T-cell (primary cell): ENCODE measurements around the gene PTPRD. TPM values are rescaled to one million over a fixed set of nuclear protein-coding genes. Genes with fewer than 3 reads are reported as not detected.

Experiments
- ATAC-seq, 4 experiments: fragments of 200-7000 bp in 3 of 4; fragments of 150-1000 bp in 1 of 4; cut with Tn5 transposase; replicated peaks in 1 of 4; 1 replicate in 3 of 4; 2 replicates in 1 of 4; pipeline ENCODE4 v1.10.0; 2021; ENCODE audit warnings: moderate library complexity in 3 of 4, mild to moderate bottlenecking in 2 of 4, moderate number of reproducible peaks in 1 of 4
- CTCF ChIA-PET, 2 donors: fragments of 300-600 bp; sonication (Branson Sonifier 250); formaldehyde crosslinking; loops; one replicate each; lab custom pipeline; 2022; ENCODE audit warnings: antibody characterized with exemption in 2 of 2; lab: Charles Lee
- POLR2A ChIA-PET, 2 donors: fragments of 300-600 bp; sonication (Branson Sonifier 250); formaldehyde crosslinking; loops; one replicate each; lab custom pipeline; 2022; ENCODE audit warnings: antibody characterized with exemption in 2 of 2; lab: Charles Lee
- DNase-seq, 35 experiments: peaks; one replicate each; pipeline versions ENCODE4 v3.0.0 to v3.0.0-alpha.2; 2013 to 2023
- H3K27ac ChIP-seq: one replicate; pipeline ENCODE4 v1.5.1; 2013; ENCODE audit warnings: low read length
- H3K27me3 ChIP-seq, 2 experiments: replicated peaks in 1 of 2; 1 replicate in 1 of 2; 2 replicates in 1 of 2; pipeline versions ENCODE4 v1.6.1 to v1.7.0; 2013; ENCODE audit warnings: low read length in 1 of 2, mixed read lengths in 1 of 2; ENCODE audit not compliant: control insufficient read depth in 2 of 2, insufficient read depth in 2 of 2; ENCODE audit errors: extremely low read depth in 1 of 2
- H3K36me3 ChIP-seq, 2 donors: 1 replicate in 1 of 2; 2 replicates in 1 of 2; pipeline versions ENCODE4 v1.6.1 to v1.7.0; 2013; ENCODE audit warnings: low read length in 1 of 2; ENCODE audit not compliant: control insufficient read depth in 2 of 2, insufficient read depth in 1 of 2; ENCODE audit errors: extremely low read depth in 1 of 2
- H3K4me1 ChIP-seq, 2 experiments: 1 replicate in 1 of 2; 2 replicates in 1 of 2; pipeline versions ENCODE4 v1.6.1 to v1.7.0; 2013; ENCODE audit warnings: low read length in 2 of 2, mixed read lengths in 1 of 2; ENCODE audit not compliant: insufficient read depth in 2 of 2, control insufficient read depth in 1 of 2; ENCODE audit errors: extremely low read depth in 1 of 2
- H3K4me3 ChIP-seq, 2 donors: 1 replicate in 1 of 2; 2 replicates in 1 of 2; pipeline versions ENCODE4 v1.5.1 to v1.7.0; 2013; ENCODE audit warnings: mild to moderate bottlenecking in 2 of 2, low read length in 1 of 2, moderate library complexity in 1 of 2; ENCODE audit not compliant: control insufficient read depth in 1 of 2; ENCODE audit errors: extremely low read depth in 1 of 2
- H3K9me3 ChIP-seq: 2 replicates; pipeline ENCODE4 v1.7.0; 2013
- H3K27ac Mint-ChIP-seq, 2 donors: one replicate each; pipeline ENCODE4 v1.8.0; 2020 to 2021; ENCODE audit warnings: mild to moderate bottlenecking in 2 of 2, mixed read lengths in 2 of 2
- H3K27me3 Mint-ChIP-seq, 2 donors: one replicate each; pipeline ENCODE4 v1.8.0; 2021 to 2022; ENCODE audit warnings: mixed read lengths in 2 of 2
- H3K36me3 Mint-ChIP-seq: one replicate; pipeline ENCODE4 v1.8.0; 2021; ENCODE audit warnings: mixed read lengths
- H3K4me1 Mint-ChIP-seq, 3 donors: one replicate each; pipeline ENCODE4 v1.8.0; 2020 to 2022; ENCODE audit warnings: mixed read lengths in 3 of 3, mild to moderate bottlenecking in 1 of 3
- H3K4me3 Mint-ChIP-seq, 3 donors: one replicate each; pipeline ENCODE4 v1.8.0; 2020 to 2022; ENCODE audit warnings: mild to moderate bottlenecking in 3 of 3, mixed read lengths in 3 of 3, moderate library complexity in 3 of 3
- H3K9me3 Mint-ChIP-seq, 3 donors: one replicate each; pipeline ENCODE4 v1.8.0; 2020 to 2022; ENCODE audit warnings: mixed read lengths in 3 of 3
- WGBS: methylation state at CpG from one replicate; pipeline ENCODE4 v1.1.5; 2013; ENCODE audit warnings: missing lambda C conversion rate; ENCODE audit not compliant: insufficient coverage; 5-methylcytosine and 5-hydroxymethylcytosine counted together
- total RNA-seq, 35 experiments: library from RNA in 6 of 35; stranded (reverse) in 6 of 35; fragments of 120-200 nt in 1 of 35; gene quantifications; one replicate each; pipeline versions ENCODE4 v1.2.1 to v1.2.4 and lab custom pipeline; 2013 to 2026

The PTPRD gene
- total RNA-seq, 5 donors from 2014 or later (not counting 1 experiment from before 2014, with no cell fraction given) = 0.13 to 0.61 (median 0.38) TPM; not detected in 2

GRCh38 chr9:10036095-10036494 is 576.7 kb downstream of the PTPRD start:
- no peaks in the 10 kb centered on the region for H3K4me1 Mint-ChIP-seq
- POLR2A ChIA-PET = no interaction called here
- no peak overlapping the region for H3K4me3 Mint-ChIP-seq
- Histone ChIP-seq H3K4me3 (no peak overlapping the region), H3K36me3 (no peaks in the 10 kb centered on the region), H3K27me3 (no peaks in the 10 kb centered on the region), H3K4me1 (no peaks in the 10 kb centered on the region), H3K27ac (no peak overlapping the region), H3K9me3 (no peaks in the 10 kb centered on the region)
- ATAC-seq = no peak
- 100% methylated on average over 1 of the region's 2 CpGs for WGBS
- no peak overlapping the region for H3K27ac Mint-ChIP-seq
- no peaks in the 10 kb centered on the region for H3K36me3 Mint-ChIP-seq
- no peaks in the 10 kb centered on the region for H3K27me3 Mint-ChIP-seq
- CTCF ChIA-PET = no interaction called here
- no peak for DNase-seq
- peaks cover 0 to 9% (median 9%) of the 10 kb centered on the region in 3 donors for H3K9me3 Mint-ChIP-seq

DNA sequence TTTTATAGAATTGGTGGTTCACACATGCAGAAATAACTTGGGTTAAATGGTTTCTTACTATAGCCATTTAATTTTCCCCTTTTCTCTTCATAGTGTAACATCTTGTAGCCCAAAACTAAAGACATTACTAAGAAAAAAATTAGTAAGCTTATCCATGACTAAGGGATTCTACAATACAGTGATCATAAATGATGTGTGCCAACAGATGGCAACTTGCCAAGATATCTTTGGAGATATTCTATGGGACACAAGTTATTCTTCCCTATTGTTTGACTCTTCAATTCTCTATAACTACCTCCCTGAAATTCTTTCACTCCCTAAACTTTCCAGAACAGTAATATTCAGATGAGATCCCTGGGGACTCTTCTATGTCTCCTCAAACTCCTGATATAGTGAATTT is 580.6 kb downstream of the PTPRD start:
- ATAC-seq = no peak
- H3K9me3 Mint-ChIP-seq = peaks cover 10 to 25% (median 12%) of the 10 kb centered on the region in 3 donors
- H3K27ac Mint-ChIP-seq = no peak overlapping the region
- no peak overlapping the region for H3K27ac ChIP-seq
- H3K9me3 ChIP-seq = no peaks in the 10 kb centered on the region
- no peaks in the 10 kb centered on the region for H3K4me1 ChIP-seq
- H3K4me1 Mint-ChIP-seq = no peaks in the 10 kb centered on the region
- no peaks in the 10 kb centered on the region for H3K36me3 ChIP-seq
- H3K4me3 ChIP-seq = no peak overlapping the region
- no peaks in the 10 kb centered on the region for H3K27me3 Mint-ChIP-seq
- POLR2A ChIA-PET = no interaction called here
- no peaks in the 10 kb centered on the region for H3K27me3 ChIP-seq
- CTCF ChIA-PET = no interaction called here
- no peaks in the 10 kb centered on the region for H3K36me3 Mint-ChIP-seq
- H3K4me3 Mint-ChIP-seq = no peak overlapping the region
- DNase-seq = no peak

DNA sequence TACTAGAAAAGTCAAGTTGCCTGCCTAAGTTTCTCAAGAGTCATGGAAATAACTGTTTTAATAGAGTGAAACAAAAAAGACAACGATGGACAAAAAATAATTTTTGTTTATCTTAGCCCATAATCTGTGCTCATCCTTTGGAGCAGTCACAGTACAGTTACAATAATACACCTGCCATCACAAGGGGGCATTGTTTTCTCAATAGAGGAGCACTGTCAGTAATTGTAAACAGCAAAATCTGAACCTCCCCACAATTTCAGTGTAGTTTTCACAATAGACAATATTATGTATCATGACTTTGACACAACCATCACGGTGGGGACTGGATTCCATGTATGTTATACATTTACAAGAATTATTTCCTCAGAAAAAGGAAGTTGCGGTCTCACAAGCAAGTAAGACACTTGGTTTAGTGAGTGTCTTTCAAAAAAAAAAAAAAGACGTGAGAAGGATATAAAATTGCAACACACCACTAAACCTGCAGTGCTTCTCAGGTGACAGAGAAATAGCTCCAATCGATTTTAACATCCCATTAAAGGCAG is 586.3 kb downstream of the PTPRD start:
- Mint-ChIP-seq H3K27me3 (no peaks in the 10 kb centered on the region), H3K9me3 (peaks cover 8 to 20% (median 10%) of the 10 kb centered on the region in 3 donors), H3K27ac (no peak overlapping the region), H3K4me1 (no peaks in the 10 kb centered on the region), H3K4me3 (no peak overlapping the region), H3K36me3 (no peaks in the 10 kb centered on the region)
- no peak overlapping the region for H3K4me3 ChIP-seq
- DNase-seq = no peak
- WGBS = no CpG with 5 or more reads among the region's 5 CpGs
- H3K9me3 ChIP-seq = no peaks in the 10 kb centered on the region
- no peak for ATAC-seq
- CTCF ChIA-PET = interaction anchor here in 1 of 2 donors (0.7 kb wide), 1 partner anchor 57 kb away, joined by 4 read pairs; no protein-coding TSS in a partner anchor
- no peaks in the 10 kb centered on the region for H3K36me3 ChIP-seq
- POLR2A ChIA-PET = no interaction called here
- no peaks in the 10 kb centered on the region for H3K4me1 ChIP-seq
- no peaks in the 10 kb centered on the region for H3K27me3 ChIP-seq
- no peak overlapping the region for H3K27ac ChIP-seq

GRCh38 chr9:10015755-10016154 is 597.0 kb downstream of the PTPRD start:
- ATAC-seq = no peak
- no peaks in the 10 kb centered on the region for H3K4me1 Mint-ChIP-seq

DNA sequence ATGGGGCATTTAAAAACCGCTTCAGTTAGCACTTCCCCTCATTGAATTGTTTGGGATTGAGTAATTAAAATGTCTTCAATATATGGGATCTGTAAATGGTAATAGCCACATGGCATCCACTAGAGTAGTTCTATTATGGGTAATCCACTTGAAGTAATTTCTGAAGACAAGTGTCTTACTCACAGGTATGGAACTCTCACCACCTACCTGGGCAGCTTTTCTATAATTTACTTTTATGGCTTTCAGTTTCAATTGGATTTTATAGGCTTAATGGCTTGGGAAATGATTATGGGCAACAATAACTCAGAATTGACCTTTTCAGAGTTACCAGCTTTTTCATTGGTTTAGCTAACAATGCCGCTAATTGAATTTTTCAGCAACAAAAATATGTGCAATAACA is 597.9 kb downstream of the PTPRD start:
- Histone ChIP-seq H3K4me3 (no peak overlapping the region), H3K27ac (no peak overlapping the region), H3K36me3 (no peaks in the 10 kb centered on the region), H3K27me3 (no peaks in the 10 kb centered on the region), H3K4me1 (no peaks in the 10 kb centered on the region), H3K9me3 (no peaks in the 10 kb centered on the region)
- CTCF ChIA-PET = no interaction called here
- Mint-ChIP-seq H3K4me3 (no peak overlapping the region), H3K4me1 (no peaks in the 10 kb centered on the region), H3K27me3 (no peaks in the 10 kb centered on the region), H3K27ac (no peak overlapping the region), H3K9me3 (no peaks in the 10 kb centered on the region), H3K36me3 (no peaks in the 10 kb centered on the region)
- POLR2A ChIA-PET = no interaction called here
- WGBS = no CpG with 5 or more reads among the region's 2 CpGs
- DNase-seq (no peak), ATAC-seq (no peak)

More at GRCh38 chr9:10015755-10016154, 597.0 kb downstream of the PTPRD start:
- H3K9me3 ChIP-seq = no peaks in the 10 kb centered on the region
- Mint-ChIP-seq H3K9me3 (no peaks in the 10 kb centered on the region), H3K4me3 (no peak overlapping the region), H3K27me3 (no peaks in the 10 kb centered on the region), H3K27ac (no peak overlapping the region), H3K36me3 (no peaks in the 10 kb centered on the region)
- CTCF ChIA-PET = no interaction called here
- no peaks in the 10 kb centered on the region for H3K4me1 ChIP-seq
- no CpG with 5 or more reads among the region's 1 CpG for WGBS
- H3K27ac ChIP-seq = no peak overlapping the region
- no peak for DNase-seq
- POLR2A ChIA-PET = no interaction called here
- no peak overlapping the region for H3K4me3 ChIP-seq
- H3K36me3 ChIP-seq = no peaks in the 10 kb centered on the region
- H3K27me3 ChIP-seq = no peaks in the 10 kb centered on the region

DNA sequence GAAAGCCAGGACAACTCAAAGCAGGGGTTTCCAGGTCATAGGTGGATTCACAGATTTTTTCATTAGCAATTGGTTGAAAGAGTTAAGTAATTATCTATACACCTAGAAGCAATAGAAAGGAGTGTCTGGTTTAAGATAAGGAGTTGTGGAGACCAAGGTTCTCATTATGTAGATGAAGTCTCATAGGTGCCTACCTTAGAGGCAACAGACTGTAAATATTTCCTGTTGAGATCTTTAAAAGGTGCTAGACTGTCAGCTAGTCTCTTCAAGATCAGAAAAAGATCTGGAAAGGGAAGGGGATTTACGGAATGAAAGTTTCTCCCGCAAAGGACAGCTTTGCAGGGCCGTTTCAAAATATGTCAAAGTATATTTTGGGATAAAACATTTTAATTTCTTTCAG is 603.4 kb downstream of the PTPRD start:
- ATAC-seq (no peak), DNase-seq (no peak)
- H3K27ac Mint-ChIP-seq = no peak overlapping the region
- no peaks in the 10 kb centered on the region for H3K4me1 Mint-ChIP-seq
- Histone ChIP-seq H3K9me3 (no peaks in the 10 kb centered on the region), H3K4me1 (no peaks in the 10 kb centered on the region), H3K27me3 (no peaks in the 10 kb centered on the region), H3K27ac (no peak overlapping the region), H3K4me3 (no peak overlapping the region), H3K36me3 (no peaks in the 10 kb centered on the region)
- no peak overlapping the region for H3K4me3 Mint-ChIP-seq
- H3K27me3 Mint-ChIP-seq = no peaks in the 10 kb centered on the region
- H3K9me3 Mint-ChIP-seq = no peaks in the 10 kb centered on the region
- POLR2A ChIA-PET = no interaction called here
- H3K36me3 Mint-ChIP-seq = no peaks in the 10 kb centered on the region
- CTCF ChIA-PET = no interaction called here
- WGBS = 100% methylated on average over 3 of the region's 3 CpGs
